ENCODE results near the gene KPNA3. TPM values are rescaled to one million over a fixed set of nuclear protein-coding genes. Genes with fewer than 3 reads are reported as not detected.

Gene KPNA3
- total and polyA plus RNA-seq, 2 experiments from 2014 or later, result 30.5 to 55.7 TPM

GRCh38 chr13:49789968-49790367, 2.5 kb downstream of the KPNA3 start (continued):
- TF ChIP-seq REST (IDR thresholded peaks at IDR 0.05; ENCODE audit: unreplicated experiment) (no peak), ZNF331 (CRISPR knock-in tag; IDR thresholded peaks at IDR 0.05; ENCODE audit: low read depth) (no peak), CREB1 (CRISPR knock-in tag; IDR thresholded peaks at IDR 0.05; ENCODE audit: low read depth) (no peak), EZH2 (IDR thresholded peaks at IDR 0.05; ENCODE audit: low read depth, unreplicated experiment) (no peak), ZNF114 (CRISPR knock-in tag; IDR thresholded peaks at IDR 0.05) (no peak), POLR2AphosphoS5 (IDR thresholded peaks at IDR 0.05; ENCODE audit: low read depth) (no peak), EZH2phosphoT487 (IDR thresholded peaks at IDR 0.05; ENCODE audit: unreplicated experiment) (no peak)

- Histone ChIP-seq H3K4me3 (no peak overlapping the region), H2AFZ (no peak overlapping the region), H3K27ac (ENCODE audit: low read depth) (no peak overlapping the region), H3K36me3 (ENCODE audit: insufficient read depth) (no peaks in the 10 kb centered on the region), H3K4me1 (ENCODE audit: insufficient read depth) (peaks cover 46% of the 10 kb centered on the region), H3K79me2 (replicated peaks; ENCODE audit: insufficient read depth) (peaks cover 100% of the 10 kb centered on the region), H3K9me2 (ENCODE audit: insufficient read depth) (no peaks in the 10 kb centered on the region), H3K27me3 (ENCODE audit: insufficient read depth) (no peaks in the 10 kb centered on the region), H3F3A (replicated peaks; ENCODE audit: low read depth) (no peaks in the 10 kb centered on the region), H4K20me1 (replicated peaks; ENCODE audit: insufficient read depth) (peaks cover 49% of the 10 kb centered on the region), H3K4me2 (no peak overlapping the region)
- TF ChIP-seq CTCF (conservative IDR thresholded peaks at IDR 0.05; ENCODE audit: low read depth in 2 of 2) (no peak), NANOG (IDR thresholded peaks at IDR 0.05; ENCODE audit: borderline replicate concordance) (no peak), EZH2 (IDR thresholded peaks at IDR 0.05; ENCODE audit: low read depth, unreplicated experiment) (no peak), ZNF114 (CRISPR knock-in tag; IDR thresholded peaks at IDR 0.05) (no peak), POLR2AphosphoS5 (IDR thresholded peaks at IDR 0.05; ENCODE audit: low read depth) (no peak), JUNB (IDR thresholded peaks at IDR 0.05; ENCODE audit: unreplicated experiment) (no peak)
- no peak overlapping the region for H3K27ac Mint-ChIP-seq
- ATAC-seq (no peak), DNase-seq (ENCODE audit: low spot score) (no peak)
- no peak overlapping the region for H3K4me3 Mint-ChIP-seq
- H3K27me3 Mint-ChIP-seq (ENCODE audit: insufficient read depth, low read depth, poor library complexity), result peaks cover 2% of the 10 kb centered on the region
- H3K9me3 Mint-ChIP-seq, result no peaks in the 10 kb centered on the region
- H3K4me1 Mint-ChIP-seq, result peaks cover 43% of the 10 kb centered on the region
- H3K36me3 Mint-ChIP-seq (ENCODE audit: low read depth), result peaks cover 11% of the 10 kb centered on the region
Measured at GRCh38 chr13:49786401-49787008, 6.0 kb downstream of the KPNA3 start.

Measured in GM23338 (cell line).